HG02610 (cell line): ENCODE data around the gene LURAP1L.
"Not testable (repeated sequence)": the region's sequence is repeated elsewhere in the genome, so short reads cannot be mapped to it uniquely, and the experiment has no call there.

Source experiments
- ATAC-seq: cut with Tn5 transposase; IDR thresholded peaks from one replicate; pipeline ENCODE4 v1.9.1; 2021; ENCODE audit warnings: mild to moderate bottlenecking, moderate library complexity; ENCODE audit not compliant: unreplicated experiment

Gene LURAP1L

GRCh38 chr9:12853051-12853450 is 78.2 kb downstream of the LURAP1L start:
- no peak for ATAC-seq

DNA sequence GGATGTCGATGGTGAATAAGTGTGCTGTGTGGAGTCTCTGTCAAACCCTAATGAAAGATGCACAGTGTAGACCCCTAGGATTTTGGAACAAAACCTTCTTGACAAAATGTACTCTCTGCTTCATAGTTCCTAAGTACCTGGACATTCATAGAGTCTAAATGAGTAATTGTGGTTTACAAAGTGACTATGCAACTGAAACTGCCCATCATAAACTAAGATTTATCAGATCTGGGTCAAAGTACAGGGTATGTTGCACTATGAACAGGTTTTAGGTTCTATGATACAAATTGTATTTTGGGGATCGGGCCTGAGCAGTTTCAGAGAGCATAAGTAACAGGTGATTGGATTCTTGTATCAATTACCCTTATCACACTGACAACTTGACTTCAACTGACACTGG is 79.4 kb downstream of the LURAP1L start:
- ATAC-seq: no peak

DNA sequence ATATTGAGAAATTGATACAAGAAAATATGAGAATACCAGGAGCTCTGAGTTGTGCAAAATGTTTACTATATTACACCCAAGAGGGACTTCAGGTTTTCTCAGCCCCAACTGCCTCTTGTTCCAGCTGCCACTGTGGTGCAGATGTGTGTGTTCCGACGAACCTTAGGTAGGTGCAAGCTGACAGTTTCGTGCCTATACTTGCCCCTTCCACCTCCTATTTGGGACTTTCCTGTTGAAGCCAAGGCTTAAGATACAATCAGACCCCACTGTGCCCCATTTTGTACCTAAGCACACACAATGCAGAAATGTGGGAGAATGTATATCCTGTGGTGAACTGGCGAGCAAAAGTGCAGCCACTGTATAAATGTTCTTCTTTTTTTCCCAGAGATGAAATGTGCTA is 80.2 kb downstream of the LURAP1L start:
- ATAC-seq: no peak

- no peak for ATAC-seq
These were observed 81.8 kb downstream of the LURAP1L start for GRCh38 chr9:12856603-12857002.

DNA sequence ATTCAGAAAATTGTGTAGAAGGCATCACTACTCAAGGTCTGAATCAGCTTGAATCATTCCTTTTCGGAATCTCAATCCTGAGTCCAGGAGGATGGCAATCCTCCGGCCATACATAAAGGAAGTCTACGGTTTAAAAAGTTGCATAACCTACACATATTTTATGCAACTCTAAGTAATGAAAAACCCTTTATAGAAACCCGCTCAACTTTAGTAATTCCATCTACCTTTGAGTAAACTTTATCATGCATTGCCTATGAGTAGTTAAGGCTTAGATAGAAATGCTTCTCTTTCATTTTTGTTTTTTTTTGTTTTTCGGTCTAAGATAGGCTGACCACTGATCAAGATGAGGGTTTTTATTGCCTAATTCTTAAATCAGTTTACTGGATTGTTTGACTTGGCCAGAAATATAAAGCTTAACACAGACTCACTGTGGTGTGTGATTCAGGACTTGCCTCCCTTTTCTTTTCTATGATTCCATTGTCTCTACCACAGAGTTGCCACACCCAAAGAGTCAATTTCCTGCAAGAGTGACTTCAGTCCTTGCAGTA is 85.0 kb downstream of the LURAP1L start:
- no peak for ATAC-seq

- ATAC-seq: no peak
These were observed 86.2 kb downstream of the LURAP1L start for GRCh38 chr9:12860998-12861397.

DNA sequence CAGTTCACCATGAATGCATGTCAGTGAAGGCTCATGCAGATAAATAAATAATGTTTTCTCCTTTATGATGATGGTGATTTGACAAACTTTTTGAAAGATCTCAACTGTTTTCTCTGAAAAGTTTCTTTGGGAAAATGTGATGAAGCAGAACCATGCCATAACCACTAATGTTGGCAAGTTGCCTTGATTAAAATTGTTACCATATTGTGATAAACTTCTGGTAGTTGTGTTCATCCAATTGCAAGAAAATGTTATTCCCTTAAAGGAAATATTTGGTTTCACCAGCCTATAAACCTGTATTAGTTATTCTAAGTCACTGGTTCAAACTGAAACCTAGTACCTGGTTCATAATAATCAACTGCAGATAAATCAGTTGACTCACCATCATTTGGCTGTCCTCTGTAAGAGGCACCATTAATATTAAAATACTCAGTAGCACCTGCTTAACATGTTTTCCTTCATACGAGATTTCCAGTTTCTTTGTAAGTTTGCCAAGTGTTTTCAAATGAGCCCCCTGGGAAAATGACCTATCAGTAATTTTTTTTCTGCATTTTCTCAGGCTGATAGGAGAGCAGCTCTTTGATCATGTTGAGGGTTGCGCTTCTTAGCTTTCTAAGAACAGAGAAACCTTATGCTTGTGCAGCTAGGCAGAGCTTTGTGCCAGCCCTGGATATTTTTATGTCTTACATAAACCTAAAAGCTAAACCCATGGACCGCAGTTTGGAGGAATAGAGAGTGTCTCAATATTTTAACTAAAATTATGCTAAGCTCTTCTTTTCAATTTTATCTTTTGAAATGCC is 88.0 kb downstream of the LURAP1L start:
- no peak for ATAC-seq

DNA sequence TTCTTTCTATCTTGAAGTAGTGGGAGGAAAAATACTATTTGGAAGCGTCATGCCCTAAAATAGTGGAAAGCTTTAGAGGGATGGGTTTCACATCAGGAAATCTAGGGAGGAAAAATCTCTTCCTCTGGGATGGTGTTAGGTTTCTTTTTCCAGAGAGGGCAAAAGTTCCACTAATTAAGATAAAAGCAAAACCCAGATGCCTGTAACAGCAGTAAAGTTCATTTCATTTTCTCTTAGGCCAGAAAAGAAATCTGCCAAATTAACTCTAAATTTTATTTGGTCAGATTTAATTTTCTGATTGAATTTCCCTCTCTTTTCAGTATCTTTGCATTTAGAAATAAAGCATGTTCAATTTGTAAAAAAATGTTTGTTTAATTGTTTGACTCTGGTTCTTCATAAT is 88.8 kb downstream of the LURAP1L start:
- ATAC-seq: no peak

DNA sequence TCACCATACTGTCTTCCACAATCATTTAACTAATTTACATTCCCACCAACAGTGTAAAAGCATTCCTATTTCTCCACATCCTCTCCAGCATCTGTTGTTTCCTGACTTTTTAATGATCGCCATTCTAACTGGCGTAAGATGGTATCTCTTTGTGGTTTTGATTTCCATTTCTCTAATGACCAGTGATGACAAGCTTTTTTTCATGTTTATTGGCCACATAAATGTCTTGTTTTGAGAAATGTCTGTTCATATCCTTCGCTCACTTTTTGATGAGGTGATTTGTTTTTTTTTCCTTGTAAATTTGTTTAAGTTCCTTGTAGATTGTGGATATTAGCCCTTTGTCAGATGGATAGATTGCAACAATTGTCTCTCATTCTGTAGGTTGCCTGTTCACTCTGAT is 90.6 kb downstream of the LURAP1L start:
- ATAC-seq: not testable (repeated sequence)
